CD14-positive monocyte (primary cell): Measurements from ENCODE around the gene DPP10. TPM values are rescaled to one million over a fixed set of nuclear protein-coding genes. Genes with fewer than 3 reads are reported as not detected.

ENCODE experiments used
- DNase-seq, 3 donors: peaks; one replicate each; pipeline ENCODE4 v3.0.0-alpha.2; 2011 to 2022
- H2AFZ ChIP-seq: 2 replicates; pipeline ENCODE4 v1.6.0; 2012; ENCODE audit warnings: mild to moderate bottlenecking, low read depth, low read length, inconsistent platforms; ENCODE audit not compliant: insufficient read depth, poor library complexity, severe bottlenecking
- H3K27ac ChIP-seq, 2 donors: 1 replicate in 1 of 2; 2 replicates in 1 of 2; pipeline ENCODE4 v1.5.1; 2012 to 2013; ENCODE audit warnings: low read length in 2 of 2, control low read depth in 1 of 2, inconsistent platforms in 1 of 2, low read depth in 1 of 2, mild to moderate bottlenecking in 1 of 2
- H3K27me3 ChIP-seq, 2 donors: one replicate each; pipeline versions ENCODE4 v1.6.0 to v1.6.1; 2011 to 2013; ENCODE audit warnings: low read length in 2 of 2; ENCODE audit not compliant: control insufficient read depth in 2 of 2, insufficient read depth in 2 of 2
- H3K36me3 ChIP-seq, 2 donors: replicated peaks in 1 of 2; 1 replicate in 1 of 2; 2 replicates in 1 of 2; pipeline versions ENCODE4 v1.5.1 to v1.6.1; 2012 to 2013; ENCODE audit warnings: low read length in 2 of 2, control low read depth in 1 of 2, inconsistent platforms in 1 of 2, mild to moderate bottlenecking in 1 of 2; ENCODE audit not compliant: insufficient read depth in 2 of 2, control insufficient read depth in 1 of 2
- H3K4me1 ChIP-seq, 2 donors: 1 replicate in 1 of 2; 2 replicates in 1 of 2; pipeline versions ENCODE4 v1.5.1 to v1.6.1; 2012 to 2013; ENCODE audit warnings: low read length in 2 of 2, control low read depth in 1 of 2, inconsistent platforms in 1 of 2, mild to moderate bottlenecking in 1 of 2, moderate library complexity in 1 of 2; ENCODE audit not compliant: insufficient read depth in 2 of 2, control insufficient read depth in 1 of 2
- H3K4me2 ChIP-seq: replicated peaks from 2 replicates; pipeline ENCODE3; 2012; ENCODE audit warnings: low read length, moderate library complexity, mild to moderate bottlenecking; ENCODE audit not compliant: poor library complexity, severe bottlenecking; ENCODE audit errors: extremely low read depth
- H3K4me3 ChIP-seq, 3 experiments: fragments of 200-600 bp in 1 of 3; sonication (generic) in 1 of 3; replicated peaks in 1 of 3; 1 replicate in 2 of 3; 2 replicates in 1 of 3; pipeline ENCODE4 v1.5.1; 2011 to 2013; ENCODE audit warnings: low read length in 3 of 3, mild to moderate bottlenecking in 3 of 3, control low read depth in 2 of 3, low read depth in 2 of 3, inconsistent platforms in 1 of 3, moderate library complexity in 1 of 3
- H3K79me2 ChIP-seq: 2 replicates; pipeline ENCODE4 v1.6.0; 2012; ENCODE audit warnings: mild to moderate bottlenecking, control low read depth, inconsistent platforms, low read length, moderate library complexity; ENCODE audit not compliant: insufficient read depth
- H3K9ac ChIP-seq: 2 replicates; pipeline ENCODE4 v1.6.0; 2017; ENCODE audit warnings: low read length, mild to moderate bottlenecking; ENCODE audit not compliant: insufficient read depth, poor library complexity, severe bottlenecking
- H3K9me3 ChIP-seq, 2 donors: replicated peaks in 1 of 2; 1 replicate in 1 of 2; 2 replicates in 1 of 2; pipeline versions ENCODE4 v1.5.1 to v1.6.1; 2012 to 2013; ENCODE audit warnings: low read length in 2 of 2, control low read depth in 1 of 2; ENCODE audit not compliant: control insufficient read depth in 1 of 2, insufficient read depth in 1 of 2
- H4K20me1 ChIP-seq: 2 replicates; pipeline ENCODE4 v1.6.0; 2012; ENCODE audit warnings: mild to moderate bottlenecking, low read length, control low read depth, moderate library complexity; ENCODE audit not compliant: insufficient read depth
- H3K27ac Mint-ChIP-seq, 7 donors: one replicate each; pipeline ENCODE4 v1.8.0; 2020; ENCODE audit warnings: mild to moderate bottlenecking in 7 of 7, mixed read lengths in 7 of 7, moderate library complexity in 6 of 7, inconsistent platforms in 2 of 7
- H3K27me3 Mint-ChIP-seq, 3 donors: one replicate each; pipeline ENCODE4 v1.8.0; 2021 to 2022; ENCODE audit warnings: low read depth in 3 of 3, mild to moderate bottlenecking in 3 of 3, mixed read lengths in 3 of 3, moderate library complexity in 3 of 3, inconsistent platforms in 1 of 3
- H3K36me3 Mint-ChIP-seq, 2 donors: one replicate each; pipeline ENCODE4 v1.8.0; 2020; ENCODE audit warnings: mixed read lengths in 2 of 2, inconsistent platforms in 1 of 2, mild to moderate bottlenecking in 1 of 2
- H3K4me1 Mint-ChIP-seq: one replicate; pipeline ENCODE4 v1.8.0; 2020; ENCODE audit warnings: mild to moderate bottlenecking, mixed read lengths
- H3K4me3 Mint-ChIP-seq, 2 donors: one replicate each; pipeline ENCODE4 v1.8.0; 2020; ENCODE audit warnings: mild to moderate bottlenecking in 2 of 2, mixed read lengths in 2 of 2, moderate library complexity in 1 of 2
- H3K9me3 Mint-ChIP-seq, 7 donors: one replicate each; pipeline ENCODE4 v1.8.0; 2020 to 2022; ENCODE audit warnings: mixed read lengths in 7 of 7, mild to moderate bottlenecking in 6 of 7, moderate library complexity in 6 of 7, inconsistent platforms in 2 of 7
- CTCF ChIP-seq: fragments of 200-600 bp; IDR thresholded peaks from one replicate; pipeline ENCODE4 v1.8.0; 2022; ENCODE audit warnings: antibody characterized with exemption, mild to moderate bottlenecking
- WGBS: methylation state at CpG from one replicate; pipeline ENCODE4 v1.1.5; 2013; ENCODE audit warnings: missing lambda C conversion rate; ENCODE audit not compliant: insufficient coverage; 5-methylcytosine and 5-hydroxymethylcytosine counted together
- intact Hi-C, 2 donors: fragments of 100-400 bp; cut with micrococcal nuclease; formaldehyde crosslinking; loops; one replicate each; pipeline versions ENCODE4 v1.15.0 to v1.15.1; 2023
- polyA plus RNA-seq, 3 donors: library from polyadenylated mRNA; depleted of rRNA in 1 of 3; unstranded in 2 of 3; stranded (reverse) in 1 of 3; fragments of 300-500 nt in 2 of 3; fragments of >200 nt in 1 of 3; fragmentation: Illumina TruSeq in 2 of 3; gene quantifications; 1 replicate in 2 of 3; 2 replicates in 1 of 3; pipeline ENCODE4 v1.2.3, GENCODE V29; 2012 to 2021

The DPP10 gene
- polyA plus RNA-seq, 3 donors, result not detected

- Mint-ChIP-seq H3K9me3 (peaks cover 0 to 3% (median 0%) of the 10 kb centered on the region in 7 donors), H3K27me3 (peaks cover 0 to 2% (median 2%) of the 10 kb centered on the region in 3 donors), H3K27ac (no peak overlapping the region), H3K4me3 (no peak overlapping the region), H3K4me1 (no peaks in the 10 kb centered on the region), H3K36me3 (no peaks in the 10 kb centered on the region)
- Histone ChIP-seq H3K4me3 (no peak overlapping the region), H2AFZ (no peak overlapping the region), H3K27ac (no peak overlapping the region), H3K79me2 (no peaks in the 10 kb centered on the region), H3K4me1 (no peaks in the 10 kb centered on the region), H3K9me3 (no peaks in the 10 kb centered on the region), H4K20me1 (no peaks in the 10 kb centered on the region), H3K27me3 (no peaks in the 10 kb centered on the region), H3K9ac (no peak overlapping the region), H3K4me2 (no peak overlapping the region), H3K36me3 (no peaks in the 10 kb centered on the region)
- no CpG with 5 or more reads among the region's 6 CpGs for WGBS
- intact Hi-C loops, result no loop called here
- no peak for TF ChIP-seq CTCF
- DNase-seq, result no peak
Observed at GRCh38 chr2:114784890-114785583, 342.6 kb downstream of the DPP10 start.

DNA sequence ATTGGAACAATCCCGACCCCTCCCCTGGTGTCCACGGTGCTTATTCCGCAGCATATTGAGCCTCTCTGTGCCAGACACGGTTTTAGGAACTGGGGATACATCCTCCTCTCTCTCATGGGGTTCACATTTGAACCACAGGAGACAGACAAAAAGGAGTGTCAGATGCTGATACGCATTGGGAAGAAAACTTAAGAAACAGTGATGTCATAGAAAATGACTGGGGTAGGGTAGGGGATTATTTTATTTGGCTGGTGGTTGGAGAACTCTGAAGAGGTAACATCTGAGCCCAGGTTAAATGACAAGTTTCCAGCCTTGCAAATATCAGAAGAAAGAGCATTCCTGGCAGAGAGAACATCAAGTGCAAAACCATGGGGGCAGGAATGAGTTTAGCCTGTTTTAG, 344.5 kb downstream of the DPP10 start:
- H3K9me3 ChIP-seq, result no peaks in the 10 kb centered on the region
- DNase-seq, result no peak
- H3K4me1 ChIP-seq, result no peaks in the 10 kb centered on the region
- H3K4me3 ChIP-seq, result no peak overlapping the region
- Mint-ChIP-seq H3K27ac (no peak overlapping the region), H3K27me3 (peaks cover 0 to 2% (median 2%) of the 10 kb centered on the region in 3 donors), H3K4me3 (no peak overlapping the region), H3K36me3 (no peaks in the 10 kb centered on the region), H3K4me1 (no peaks in the 10 kb centered on the region), H3K9me3 (peaks cover 0 to 5% (median 1%) of the 10 kb centered on the region in 7 donors)
- H2AFZ ChIP-seq, result no peak overlapping the region
- no peaks in the 10 kb centered on the region for H4K20me1 ChIP-seq
- intact Hi-C loops, result no loop called here
- H3K4me2 ChIP-seq, result no peak overlapping the region
- TF ChIP-seq CTCF, result no peak
- no peak overlapping the region for H3K27ac ChIP-seq
- no peaks in the 10 kb centered on the region for H3K36me3 ChIP-seq
- H3K27me3 ChIP-seq, result no peaks in the 10 kb centered on the region
- no peaks in the 10 kb centered on the region for H3K79me2 ChIP-seq
- no peak overlapping the region for H3K9ac ChIP-seq
- WGBS, result 83% methylated on average over 2 of the region's 5 CpGs
